ENCODE results near the gene SPESP1. TPM values are rescaled to one million over a fixed set of nuclear protein-coding genes. Genes with fewer than 3 reads are reported as not detected.

SPESP1 gene
- total RNA-seq, 4 donors from 2014 or later = 0.93 to 4.1 (median 2.7) TPM

DNA sequence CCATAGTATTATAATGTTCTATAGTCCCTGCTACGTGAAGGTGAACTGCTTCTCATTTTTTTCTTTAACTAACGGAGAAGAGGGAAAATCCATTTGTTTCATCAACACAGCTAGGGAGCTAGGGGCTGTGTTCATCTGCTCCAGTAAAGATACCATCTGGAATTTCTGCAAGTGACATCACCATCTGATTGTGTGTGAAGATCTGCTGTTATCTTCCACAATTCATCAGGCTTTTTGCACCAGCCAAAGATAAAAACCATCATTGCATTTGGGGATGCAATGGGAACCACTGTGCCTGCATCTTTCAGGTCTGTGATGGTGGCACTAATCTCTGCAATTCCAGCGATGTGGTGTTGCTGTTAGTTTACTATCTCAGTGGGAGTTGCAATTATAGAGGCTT lies 48.7 kb downstream of the SPESP1 start:
- DNase-seq (ENCODE audit: low spot score) (no peak), ATAC-seq (ENCODE audit: low FRiP score) (no peak)
- TF ChIP-seq, protein P1, sequence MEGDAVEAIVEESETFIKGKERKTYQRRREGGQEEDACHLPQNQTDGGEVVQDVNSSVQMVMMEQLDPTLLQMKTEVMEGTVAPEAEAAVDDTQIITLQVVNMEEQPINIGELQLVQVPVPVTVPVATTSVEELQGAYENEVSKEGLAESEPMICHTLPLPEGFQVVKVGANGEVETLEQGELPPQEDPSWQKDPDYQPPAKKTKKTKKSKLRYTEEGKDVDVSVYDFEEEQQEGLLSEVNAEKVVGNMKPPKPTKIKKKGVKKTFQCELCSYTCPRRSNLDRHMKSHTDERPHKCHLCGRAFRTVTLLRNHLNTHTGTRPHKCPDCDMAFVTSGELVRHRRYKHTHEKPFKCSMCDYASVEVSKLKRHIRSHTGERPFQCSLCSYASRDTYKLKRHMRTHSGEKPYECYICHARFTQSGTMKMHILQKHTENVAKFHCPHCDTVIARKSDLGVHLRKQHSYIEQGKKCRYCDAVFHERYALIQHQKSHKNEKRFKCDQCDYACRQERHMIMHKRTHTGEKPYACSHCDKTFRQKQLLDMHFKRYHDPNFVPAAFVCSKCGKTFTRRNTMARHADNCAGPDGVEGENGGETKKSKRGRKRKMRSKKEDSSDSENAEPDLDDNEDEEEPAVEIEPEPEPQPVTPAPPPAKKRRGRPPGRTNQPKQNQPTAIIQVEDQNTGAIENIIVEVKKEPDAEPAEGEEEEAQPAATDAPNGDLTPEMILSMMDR (IDR thresholded peaks at IDR 0.05) = no peak

DNA sequence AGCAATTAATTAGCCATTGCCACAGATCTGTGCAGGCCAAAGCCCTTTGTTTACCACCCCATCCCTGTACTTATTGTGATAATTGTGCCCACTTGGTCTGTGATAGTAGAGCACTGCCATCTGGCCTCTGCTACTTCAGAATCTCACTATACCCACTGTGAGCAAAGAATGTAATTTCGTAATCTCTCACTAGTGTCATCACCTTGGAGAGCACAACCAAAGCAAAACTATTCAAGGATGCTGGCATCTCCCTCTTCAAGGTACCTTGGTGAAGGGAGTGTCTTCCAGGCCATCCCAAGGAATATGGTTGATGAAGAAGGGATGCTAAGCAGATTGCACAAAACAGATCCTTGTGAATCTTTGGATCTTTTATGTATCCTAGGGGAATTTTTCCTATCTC lies 49.5 kb downstream of the SPESP1 start:
- DNase-seq (ENCODE audit: low spot score) = no peak
- ATAC-seq (ENCODE audit: low FRiP score) = no peak
- TF ChIP-seq, protein P1 (IDR thresholded peaks at IDR 0.05) = no peak

DNA sequence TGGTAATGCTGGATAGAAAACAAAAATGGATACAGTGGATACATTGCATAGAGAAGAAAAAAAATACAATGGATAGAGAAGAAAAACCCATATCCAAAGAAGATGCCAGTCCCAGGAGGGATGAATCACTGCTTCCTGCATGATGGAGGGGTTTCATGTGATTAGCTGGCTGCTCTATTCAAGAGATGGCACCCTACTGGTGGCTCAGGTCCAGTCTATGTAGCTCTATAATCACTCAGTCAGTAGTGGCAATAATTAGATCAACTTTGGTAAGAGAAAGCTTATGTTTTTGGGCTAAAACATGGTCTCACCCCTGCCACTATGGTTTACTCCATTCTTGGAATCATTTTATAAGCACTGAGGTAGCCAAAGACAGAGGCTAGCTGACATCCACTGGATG lies 50.5 kb downstream of the SPESP1 start:
- ATAC-seq (ENCODE audit: low FRiP score) = no peak
- no peak for DNase-seq (ENCODE audit: low spot score)
- TF ChIP-seq, protein P1 (IDR thresholded peaks at IDR 0.05) = no peak

DNA sequence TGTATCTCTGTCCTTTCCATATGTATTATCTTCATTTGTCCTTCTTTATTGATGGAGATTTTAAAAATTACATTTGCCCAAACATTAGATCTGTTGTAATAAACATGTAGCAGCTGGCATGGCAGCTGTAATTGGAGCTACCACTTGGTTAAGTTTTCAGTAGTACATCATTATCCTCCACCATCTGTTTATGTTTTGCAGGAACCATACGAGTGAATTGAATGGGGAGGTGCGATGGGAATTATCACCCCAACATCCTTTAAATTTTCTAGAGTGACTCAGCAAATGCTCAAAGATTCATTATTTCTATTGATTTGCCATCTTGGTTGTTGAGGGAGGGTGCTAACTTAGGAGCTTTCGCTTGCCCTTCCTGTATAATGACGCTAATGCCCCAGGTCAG lies 51.6 kb downstream of the SPESP1 start:
- ATAC-seq (ENCODE audit: low FRiP score) = no peak

DNA sequence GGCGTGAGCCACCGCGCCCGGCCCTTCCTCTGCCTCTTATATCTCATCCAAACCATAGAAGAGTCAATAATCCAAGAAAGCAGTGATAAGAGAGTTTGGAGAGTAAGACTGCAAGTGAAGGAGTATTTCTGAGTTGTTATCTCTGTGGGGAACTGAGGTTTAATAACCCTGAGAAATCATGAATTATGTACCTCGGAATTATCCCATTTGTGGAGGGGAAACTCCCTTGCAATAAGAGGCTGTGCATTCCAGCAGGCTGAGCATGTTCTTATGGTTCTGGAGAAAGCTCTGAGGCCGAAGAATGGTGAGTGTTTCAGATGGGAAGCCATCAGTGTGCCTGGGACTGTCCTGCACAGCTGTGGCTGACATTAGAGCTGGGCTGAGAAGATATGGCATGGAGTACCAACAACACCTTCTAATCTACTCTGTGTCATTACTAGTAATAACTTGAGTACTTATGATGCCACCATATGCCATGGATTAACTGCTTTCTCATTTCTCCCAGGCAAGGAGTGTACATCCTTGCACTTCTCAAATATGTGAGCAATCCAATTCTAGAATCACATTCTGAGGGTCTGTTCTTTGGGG lies 52.7 kb downstream of the SPESP1 start:
- TF ChIP-seq, protein P1 (IDR thresholded peaks at IDR 0.05) = no peak
- ATAC-seq (ENCODE audit: low FRiP score) (no peak), DNase-seq (ENCODE audit: low spot score) (no peak)

More for the DNA sequence above, 51.6 kb downstream of the SPESP1 start:
- no peak for DNase-seq (ENCODE audit: low spot score)
- TF ChIP-seq, protein P1 (IDR thresholded peaks at IDR 0.05) = no peak

DNA sequence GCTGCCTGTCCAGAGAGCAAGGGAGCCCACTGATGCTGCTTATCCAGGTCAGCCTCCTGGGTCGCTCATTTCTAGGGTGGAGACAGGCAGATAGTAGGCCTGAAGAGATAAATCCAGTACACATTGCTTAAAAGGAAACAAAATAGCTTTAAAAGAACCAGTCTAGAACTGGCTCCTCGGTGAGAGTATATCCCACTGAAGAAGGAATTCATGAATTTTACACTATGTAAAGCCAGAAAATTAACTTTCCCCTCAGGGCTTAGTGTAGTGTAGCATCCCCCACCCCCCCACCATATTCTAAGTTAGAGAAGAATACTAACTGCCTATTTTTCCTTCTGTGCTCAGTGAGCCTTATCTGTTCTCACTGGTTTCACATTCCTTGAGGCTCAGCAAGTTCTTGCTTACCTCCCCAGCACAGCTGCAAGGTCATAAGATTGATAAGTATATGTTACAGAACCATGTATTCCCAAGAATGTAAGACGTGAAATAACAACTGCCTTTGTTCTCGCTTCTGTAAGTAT lies 53.7 kb downstream of the SPESP1 start:
- ATAC-seq (ENCODE audit: low FRiP score) (no peak), DNase-seq (ENCODE audit: low spot score) (no peak)
- TF ChIP-seq, protein P1 (IDR thresholded peaks at IDR 0.05) = no peak

DNA sequence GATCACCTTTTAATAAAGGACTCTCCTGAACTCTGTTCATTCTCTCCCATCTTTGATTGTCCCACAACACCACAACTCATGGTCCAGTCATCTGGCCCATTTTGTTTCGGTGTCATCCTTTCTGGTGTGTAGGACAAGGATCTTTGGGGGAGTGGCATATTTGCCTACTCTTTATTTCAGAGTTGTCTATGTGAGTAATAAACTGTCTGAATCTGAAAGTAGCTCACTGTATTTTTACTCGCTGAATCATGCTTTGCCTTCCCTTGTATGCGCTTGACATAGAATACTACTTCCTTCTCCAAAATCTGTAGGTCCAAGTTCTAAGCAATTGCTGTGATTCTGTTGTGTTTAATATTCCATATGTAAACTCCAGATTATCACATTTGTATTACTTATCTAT lies 54.3 kb downstream of the SPESP1 start:
- no peak for DNase-seq (ENCODE audit: low spot score)
- TF ChIP-seq, protein P1 (IDR thresholded peaks at IDR 0.05) = no peak
- no peak for ATAC-seq (ENCODE audit: low FRiP score)

Data from omental fat pad (tissue), 4 donors.